Hepatocyte (in vitro differentiated cells): ENCODE measurements around the gene AMY2B. TPM values are rescaled to one million over a fixed set of nuclear protein-coding genes. Genes with fewer than 3 reads are reported as not detected.
"Not testable (repeated sequence)": the region's sequence is repeated elsewhere in the genome, so short reads cannot be mapped to it uniquely, and the experiment has no call there.

Experiments
- DNase-seq: peaks from one replicate; pipeline ENCODE4 v3.0.0-alpha.2; 2016; ENCODE audit warnings: low spot score
- H2AFZ ChIP-seq: fragments of 200-600 bp; sonication (generic); 2 replicates; pipeline ENCODE4 v1.6.0; 2016; ENCODE audit warnings: antibody characterized with exemption, mild to moderate bottlenecking
- H3K27ac ChIP-seq: fragments of 200-600 bp; sonication (generic); 2 replicates; pipeline ENCODE4 v1.5.1; 2016; ENCODE audit warnings: mild to moderate bottlenecking
- H3K27me3 ChIP-seq: fragments of 200-600 bp; sonication (generic); 2 replicates; pipeline ENCODE4 v1.6.1; 2016
- H3K36me3 ChIP-seq: fragments of 200-600 bp; sonication (generic); replicated peaks from 2 replicates; pipeline ENCODE4 v1.5.1; 2016; ENCODE audit warnings: low read depth; ENCODE audit not compliant: insufficient read depth
- H3K4me1 ChIP-seq: fragments of 200-600 bp; sonication (generic); 2 replicates; pipeline ENCODE4 v1.5.1; 2016; ENCODE audit warnings: mild to moderate bottlenecking, moderate library complexity; ENCODE audit not compliant: insufficient read depth
- H3K4me2 ChIP-seq: fragments of 200-600 bp; sonication (generic); 2 replicates; pipeline ENCODE4 v1.6.0; 2016
- H3K4me3 ChIP-seq: fragments of 200-600 bp; sonication (generic); 2 replicates; pipeline ENCODE4 v1.5.1; 2016; ENCODE audit warnings: mild to moderate bottlenecking
- H3K79me2 ChIP-seq: fragments of 200-600 bp; sonication (generic); 2 replicates; pipeline ENCODE4 v1.6.0; 2017; ENCODE audit warnings: mild to moderate bottlenecking
- H3K9me2 ChIP-seq: fragments of 200-600 bp; sonication (generic); replicated peaks from 2 replicates; pipeline ENCODE4 v1.6.0; 2017; ENCODE audit warnings: mild to moderate bottlenecking; ENCODE audit not compliant: insufficient read depth
- H3K9me3 ChIP-seq: fragments of 200-600 bp; sonication (generic); 2 replicates; pipeline ENCODE4 v1.5.1; 2016; ENCODE audit warnings: low read depth, mild to moderate bottlenecking
- H4K20me1 ChIP-seq: fragments of 200-600 bp; sonication (generic); 2 replicates; pipeline ENCODE4 v1.6.0; 2016; ENCODE audit warnings: mild to moderate bottlenecking; ENCODE audit not compliant: insufficient read depth, poor library complexity, severe bottlenecking
- CTCF ChIP-seq: fragments of 200-600 bp; sonication (generic); IDR thresholded peaks from 2 replicates; pipeline ENCODE4 v1.5.1; 2016; ENCODE audit warnings: antibody characterized with exemption, mild to moderate bottlenecking; ENCODE audit not compliant: poor library complexity
- EZH2 ChIP-seq: fragments of 200-600 bp; sonication (generic); IDR thresholded peaks from 2 replicates; pipeline ENCODE4 v1.6.1; 2016; ENCODE audit warnings: antibody characterized with exemption, mild to moderate bottlenecking, borderline replicate concordance
- EZH2phosphoT487 ChIP-seq: fragments of 200-600 bp; sonication (generic); IDR thresholded peaks from one replicate; pipeline ENCODE4 v1.6.1; 2018; ENCODE audit warnings: antibody characterized with exemption, mild to moderate bottlenecking, low read depth, moderate library complexity; ENCODE audit not compliant: unreplicated experiment, severe bottlenecking
- WGBS: methylation state at CpG from one replicate; pipeline ENCODE4 v1.1.6; 2016; ENCODE audit warnings: low lambda C conversion rate; ENCODE audit errors: missing lambda C conversion rate; 5-methylcytosine and 5-hydroxymethylcytosine counted together
- polyA plus RNA-seq: library from polyadenylated mRNA; unstranded; fragments of >200 nt; fragmentation: Nextera tagmentation; extraction: Ambion mirVana; gene quantifications from 2 replicates; pipeline ENCODE4 v1.2.1, GENCODE V29; 2016
- total RNA-seq: library from RNA; depleted of rRNA; stranded (reverse); fragments of >200 nt; gene quantifications from 2 replicates; pipeline ENCODE4 v1.2.3, GENCODE V29; 2014

The AMY2B gene
- total and polyA plus RNA-seq, 2 experiments from 2014 or later: 9.1 to 12.6 TPM

- no peaks in the 10 kb centered on the region for H3K4me1 ChIP-seq
- DNase-seq: no peak
- H3K36me3 ChIP-seq: no peaks in the 10 kb centered on the region
- H2AFZ ChIP-seq: peak overlapping the region; percentile 13
- no peaks in the 10 kb centered on the region for H3K9me2 ChIP-seq
- H3K4me3 ChIP-seq: no peak overlapping the region
- no peaks in the 10 kb centered on the region for H3K79me2 ChIP-seq
- H3K9me3 ChIP-seq: no peaks in the 10 kb centered on the region
- H3K27me3 ChIP-seq: no peaks in the 10 kb centered on the region
- H3K4me2 ChIP-seq: peak overlapping the region; percentile 45
- H3K27ac ChIP-seq: peak overlapping the region; percentile 37
- no peaks in the 10 kb centered on the region for H4K20me1 ChIP-seq
- TF ChIP-seq EZH2phosphoT487 (no peak), CTCF (no peak), EZH2 (no peak)
- 76% methylated on average over 2 of the region's 2 CpGs for WGBS
Measured at GRCh38 chr1:103561643-103562395, 9.6 kb upstream of the AMY2B start.

- no peak overlapping the region for H2AFZ ChIP-seq
- H3K79me2 ChIP-seq: no peaks in the 10 kb centered on the region
- H3K9me3 ChIP-seq: no peaks in the 10 kb centered on the region
- no peaks in the 10 kb centered on the region for H3K27me3 ChIP-seq
- H3K4me1 ChIP-seq: no peaks in the 10 kb centered on the region
- TF ChIP-seq EZH2phosphoT487 (no peak), EZH2 (no peak), CTCF (no peak)
- no peak for DNase-seq
- H3K4me3 ChIP-seq: no peak overlapping the region
- H3K4me2 ChIP-seq: no peak overlapping the region
- H4K20me1 ChIP-seq: no peaks in the 10 kb centered on the region
- no peaks in the 10 kb centered on the region for H3K36me3 ChIP-seq
- 96% methylated on average over 4 of the region's 4 CpGs for WGBS
- H3K9me2 ChIP-seq: no peaks in the 10 kb centered on the region
- no peak overlapping the region for H3K27ac ChIP-seq
Measured at GRCh38 chr1:103563056-103563455, 8.3 kb upstream of the AMY2B start.

- Histone ChIP-seq H4K20me1 (no peaks in the 10 kb centered on the region), H3K9me3 (no peaks in the 10 kb centered on the region), H3K9me2 (no peaks in the 10 kb centered on the region), H3K4me3 (no peak overlapping the region), H3K79me2 (no peaks in the 10 kb centered on the region), H2AFZ (no peak overlapping the region), H3K4me2 (no peak overlapping the region), H3K27me3 (no peaks in the 10 kb centered on the region), H3K36me3 (no peaks in the 10 kb centered on the region), H3K27ac (no peak overlapping the region), H3K4me1 (no peaks in the 10 kb centered on the region)
- TF ChIP-seq EZH2 (no peak), EZH2phosphoT487 (no peak), CTCF (no peak)
- WGBS: 94% methylated on average over 7 of the region's 7 CpGs
- DNase-seq: no peak
Measured at GRCh38 chr1:103569493-103569892, 1.9 kb upstream of the AMY2B start.

- TF ChIP-seq EZH2phosphoT487: no peak
- TF ChIP-seq EZH2: no peak
- TF ChIP-seq CTCF: no peak
- Histone ChIP-seq H3K9me2 (no peaks in the 10 kb centered on the region), H3K27ac (no peak overlapping the region), H3K36me3 (no peaks in the 10 kb centered on the region), H4K20me1 (no peaks in the 10 kb centered on the region), H3K4me3 (no peak overlapping the region), H3K27me3 (no peaks in the 10 kb centered on the region), H3K4me1 (no peaks in the 10 kb centered on the region), H3K79me2 (no peaks in the 10 kb centered on the region), H3K4me2 (no peak overlapping the region), H3K9me3 (no peaks in the 10 kb centered on the region), H2AFZ (no peak overlapping the region)
- DNase-seq: no peak
Measured at GRCh38 chr1:103576065-103576464, 4.7 kb downstream of the AMY2B start.

- not testable (repeated sequence) for H3K27ac ChIP-seq, H3K27me3 ChIP-seq, H3K4me2 ChIP-seq, DNase-seq, H3K9me2 ChIP-seq, H3K4me3 ChIP-seq, H3K9me3 ChIP-seq, H3K79me2 ChIP-seq, H4K20me1 ChIP-seq, H2AFZ ChIP-seq, H3K36me3 ChIP-seq, H3K4me1 ChIP-seq
- 89% methylated on average over 3 of the region's 5 CpGs for WGBS
Measured at GRCh38 chr1:103576784-103577183, 5.4 kb downstream of the AMY2B start.
